ENCODE data around the gene GM2A. TPM values are rescaled to one million over a fixed set of nuclear protein-coding genes. Genes with fewer than 3 reads are reported as not detected.

The GM2A gene
- total RNA-seq, 3 donors from 2014 or later, result 35.1 to 58.0 (median 43.8) TPM

GRCh38 chr5:151248651-151249050 lies 4.3 kb upstream of the GM2A start:
- Histone ChIP-seq H3K4me1 (no peaks in the 10 kb centered on the region), H3K9me3 (no peaks in the 10 kb centered on the region), H3K36me3 (no peaks in the 10 kb centered on the region), H3K4me3 (no peak overlapping the region), H3K27me3 (no peaks in the 10 kb centered on the region), H3K27ac (no peak overlapping the region)
- intact Hi-C loops (cut with DNase I; ENCODE audit: low total_unique reads), result loop anchor here (10.0 kb wide), 1 partner anchor 124 kb away; no protein-coding TSS in a partner anchor
- no peak for DNase-seq (ENCODE audit: low spot score in 2 of 2)
- TF ChIP-seq POLR2A (IDR thresholded peaks at IDR 0.05) (no peak), CTCF (IDR thresholded peaks at IDR 0.05) (no peak), POLR2AphosphoS5 (IDR thresholded peaks at IDR 0.05) (no peak)

GRCh38 chr5:151249281-151249680 lies 3.7 kb upstream of the GM2A start:
- H3K27me3 ChIP-seq, result no peaks in the 10 kb centered on the region
- intact Hi-C loops (cut with DNase I; ENCODE audit: low total_unique reads), result loop anchor here (10.0 kb wide), 1 partner anchor 124 kb away; no protein-coding TSS in a partner anchor
- no peak overlapping the region for H3K4me3 ChIP-seq
- TF ChIP-seq CTCF (IDR thresholded peaks at IDR 0.05) (no peak), POLR2AphosphoS5 (IDR thresholded peaks at IDR 0.05) (no peak), POLR2A (IDR thresholded peaks at IDR 0.05) (no peak)
- H3K4me1 ChIP-seq, result no peaks in the 10 kb centered on the region
- no peaks in the 10 kb centered on the region for H3K36me3 ChIP-seq
- H3K9me3 ChIP-seq, result no peaks in the 10 kb centered on the region
- no peak for DNase-seq (ENCODE audit: low spot score in 2 of 2)
- no peak overlapping the region for H3K27ac ChIP-seq

GRCh38 chr5:151250346-151251000 lies 2.5 kb upstream of the GM2A start:
- intact Hi-C loops (cut with DNase I; ENCODE audit: low total_unique reads), result no loop called here
- H3K9me3 ChIP-seq, result no peaks in the 10 kb centered on the region
- TF ChIP-seq CTCF (IDR thresholded peaks at IDR 0.05) (no peak), POLR2AphosphoS5 (IDR thresholded peaks at IDR 0.05) (no peak), POLR2A (IDR thresholded peaks at IDR 0.05) (no peak)
- no peak overlapping the region for H3K4me3 ChIP-seq
- no peaks in the 10 kb centered on the region for H3K36me3 ChIP-seq
- DNase-seq (ENCODE audit: low spot score in 2 of 2), result no peak
- H3K27me3 ChIP-seq, result no peaks in the 10 kb centered on the region
- H3K27ac ChIP-seq, result no peak overlapping the region
- H3K4me1 ChIP-seq, result peaks cover 0 to 3% of the 10 kb centered on the region in 2 donors

GRCh38 chr5:151251001-151251551 lies 1.9 kb upstream of the GM2A start:
- Histone ChIP-seq H3K27me3 (no peaks in the 10 kb centered on the region), H3K27ac (no peak overlapping the region), H3K4me1 (peaks cover 0 to 3% of the 10 kb centered on the region in 2 donors), H3K9me3 (no peaks in the 10 kb centered on the region), H3K4me3 (no peak overlapping the region), H3K36me3 (no peaks in the 10 kb centered on the region)
- no peak for DNase-seq (ENCODE audit: low spot score in 2 of 2)
- TF ChIP-seq POLR2A (IDR thresholded peaks at IDR 0.05) (no peak), POLR2AphosphoS5 (IDR thresholded peaks at IDR 0.05) (no peak)
- intact Hi-C loops (cut with DNase I; ENCODE audit: low total_unique reads), result no loop called here

- TF ChIP-seq CTCF (IDR thresholded peaks at IDR 0.05), result no peak
- TF ChIP-seq POLR2AphosphoS5 (IDR thresholded peaks at IDR 0.05), result no peak
- no peak for TF ChIP-seq POLR2A (IDR thresholded peaks at IDR 0.05)
- Histone ChIP-seq H3K27ac (no peak overlapping the region), H3K4me1 (peaks cover 0 to 3% of the 10 kb centered on the region in 2 donors), H3K9me3 (no peaks in the 10 kb centered on the region), H3K36me3 (no peaks in the 10 kb centered on the region), H3K4me3 (no peak overlapping the region), H3K27me3 (no peaks in the 10 kb centered on the region)
- intact Hi-C loops (cut with DNase I; ENCODE audit: low total_unique reads), result no loop called here
- DNase-seq (ENCODE audit: low spot score in 2 of 2), result no peak
These were observed 1.4 kb upstream of the GM2A start for GRCh38 chr5:151251621-151252020.

All from breast epithelium (tissue), 4 donors.